PC-9 (cell line): ENCODE results near the gene SPRED1.

Experiments
- EZH2 ChIP-seq: fragments of 200-600 bp; sonication (generic); IDR thresholded peaks from 2 replicates; pipeline ENCODE4 v1.8.0; 2017; ENCODE audit warnings: antibody characterized with exemption, low read depth
- TF ChIP-seq, protein P1 (sequence below): fragments of 200-600 bp; sonication (generic); conservative IDR thresholded peaks from 2 replicates; pipeline ENCODE4 v1.6.1; 2017; ENCODE audit warnings: mixed run types, antibody characterized with exemption, mild to moderate bottlenecking, moderate library complexity

DNA sequence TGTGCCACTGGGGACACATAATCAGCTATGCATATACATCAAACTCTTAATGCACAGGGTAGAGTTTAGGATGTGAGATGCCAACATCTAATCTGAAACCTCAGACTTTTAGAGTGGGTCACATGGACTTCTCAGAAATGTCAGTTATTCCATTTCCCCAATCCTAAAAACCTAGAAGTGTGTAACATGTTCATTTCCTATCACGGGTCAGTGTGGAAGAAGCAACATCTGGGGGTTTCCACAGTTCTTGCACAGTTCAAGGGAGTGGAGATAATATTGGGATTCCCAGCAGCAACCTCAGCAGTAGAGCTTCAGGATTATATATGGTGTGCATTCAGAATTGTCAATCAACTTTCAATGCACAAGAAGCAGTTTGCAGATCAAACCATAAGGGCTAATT lies 44.4 kb upstream of the SPRED1 start:
- no peak for TF ChIP-seq EZH2
- TF ChIP-seq, protein P1, sequence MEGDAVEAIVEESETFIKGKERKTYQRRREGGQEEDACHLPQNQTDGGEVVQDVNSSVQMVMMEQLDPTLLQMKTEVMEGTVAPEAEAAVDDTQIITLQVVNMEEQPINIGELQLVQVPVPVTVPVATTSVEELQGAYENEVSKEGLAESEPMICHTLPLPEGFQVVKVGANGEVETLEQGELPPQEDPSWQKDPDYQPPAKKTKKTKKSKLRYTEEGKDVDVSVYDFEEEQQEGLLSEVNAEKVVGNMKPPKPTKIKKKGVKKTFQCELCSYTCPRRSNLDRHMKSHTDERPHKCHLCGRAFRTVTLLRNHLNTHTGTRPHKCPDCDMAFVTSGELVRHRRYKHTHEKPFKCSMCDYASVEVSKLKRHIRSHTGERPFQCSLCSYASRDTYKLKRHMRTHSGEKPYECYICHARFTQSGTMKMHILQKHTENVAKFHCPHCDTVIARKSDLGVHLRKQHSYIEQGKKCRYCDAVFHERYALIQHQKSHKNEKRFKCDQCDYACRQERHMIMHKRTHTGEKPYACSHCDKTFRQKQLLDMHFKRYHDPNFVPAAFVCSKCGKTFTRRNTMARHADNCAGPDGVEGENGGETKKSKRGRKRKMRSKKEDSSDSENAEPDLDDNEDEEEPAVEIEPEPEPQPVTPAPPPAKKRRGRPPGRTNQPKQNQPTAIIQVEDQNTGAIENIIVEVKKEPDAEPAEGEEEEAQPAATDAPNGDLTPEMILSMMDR = no peak
